KMS-11 (cell line): ENCODE measurements around the gene MRPS25.
A peak's percentile ranks its signal among the peaks of the same experiment; 100 is the strongest.

ENCODE experiments used
- H2AFZ ChIP-seq: fragments of 200-600 bp; sonication (generic); 2 replicates; pipeline ENCODE4 v1.6.1; 2016; ENCODE audit warnings: antibody characterized with exemption, mixed run types, low read depth
- H3K27ac ChIP-seq: fragments of 200-600 bp; sonication (generic); 2 replicates; pipeline ENCODE4 v1.6.1; 2016; ENCODE audit warnings: mild to moderate bottlenecking, mixed run types
- H3K27me3 ChIP-seq: fragments of 200-600 bp; sonication (generic); 2 replicates; pipeline ENCODE4 v1.6.1; 2017; ENCODE audit warnings: mild to moderate bottlenecking, low read depth, mixed run types, moderate library complexity; ENCODE audit not compliant: insufficient read depth
- H3K36me3 ChIP-seq: fragments of 200-600 bp; sonication (generic); 2 replicates; pipeline ENCODE4 v1.6.1; 2017; ENCODE audit warnings: mild to moderate bottlenecking, mixed run types; ENCODE audit not compliant: insufficient read depth
- H3K4me1 ChIP-seq: fragments of 200-600 bp; sonication (generic); 2 replicates; pipeline ENCODE4 v1.6.1; 2016; ENCODE audit warnings: mild to moderate bottlenecking, low read depth, mixed run types; ENCODE audit not compliant: poor library complexity, severe bottlenecking
- H3K4me2 ChIP-seq: fragments of 200-600 bp; sonication (generic); 2 replicates; pipeline ENCODE4 v1.7.0; 2016; ENCODE audit warnings: mild to moderate bottlenecking, mixed run types
- H3K4me3 ChIP-seq: fragments of 200-600 bp; sonication (generic); IDR thresholded peaks from 2 replicates; pipeline ENCODE4 v1.6.1; 2017; ENCODE audit warnings: low read depth, low read length, mixed read lengths; ENCODE audit not compliant: insufficient read depth
- H3K79me2 ChIP-seq: fragments of 200-600 bp; sonication (generic); 2 replicates; pipeline ENCODE4 v1.6.1; 2016; ENCODE audit warnings: low read depth, mixed run types; ENCODE audit not compliant: insufficient read depth
- H3K9ac ChIP-seq: fragments of 200-600 bp; sonication (generic); 2 replicates; pipeline ENCODE4 v1.6.1; 2016; ENCODE audit warnings: mild to moderate bottlenecking, mixed run types
- H4K20me1 ChIP-seq: fragments of 200-600 bp; sonication (generic); 2 replicates; pipeline ENCODE4 v1.6.1; 2016; ENCODE audit warnings: mild to moderate bottlenecking, mixed run types; ENCODE audit not compliant: insufficient read depth
- CTCF ChIP-seq: fragments of 200-600 bp; sonication (generic); conservative IDR thresholded peaks from 2 replicates; pipeline ENCODE4 v1.6.1; 2017; ENCODE audit warnings: low read depth, mild to moderate bottlenecking, antibody characterized with exemption, low read length, moderate library complexity, mixed read lengths

MRPS25 gene

DNA sequence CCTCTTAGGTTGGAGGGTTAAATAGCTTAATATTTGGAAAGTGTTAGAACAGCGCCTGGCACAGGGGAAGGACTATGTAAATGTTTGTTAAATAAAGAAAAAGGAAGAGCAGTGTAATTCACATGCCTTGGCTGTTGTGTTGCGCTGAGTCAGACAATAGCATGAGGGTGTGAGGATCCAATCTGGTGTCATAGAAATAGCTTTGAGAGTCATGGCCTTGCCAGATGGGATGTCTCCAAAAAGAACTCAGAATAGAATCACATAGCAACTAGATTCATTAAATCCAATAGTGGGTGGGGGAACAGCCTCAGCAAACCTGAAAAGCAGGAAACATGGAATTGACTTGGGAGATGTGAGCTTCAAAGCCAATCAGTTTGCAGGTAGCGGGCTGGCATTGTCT, 37.7 kb upstream of the MRPS25 start:
- H3K9ac ChIP-seq: no peak overlapping the region
- H4K20me1 ChIP-seq: no peaks in the 10 kb centered on the region
- no peaks in the 10 kb centered on the region for H3K36me3 ChIP-seq
- no peak overlapping the region for H3K4me3 ChIP-seq
- H3K4me1 ChIP-seq: peaks cover 2% of the 10 kb centered on the region
- H3K27ac ChIP-seq: no peak overlapping the region
- no peaks in the 10 kb centered on the region for H3K27me3 ChIP-seq
- no peak overlapping the region for H2AFZ ChIP-seq
- H3K79me2 ChIP-seq: peaks cover 7% of the 10 kb centered on the region; the same call in 1 of the 2 replicates
- no peak for TF ChIP-seq CTCF
- no peak overlapping the region for H3K4me2 ChIP-seq

GRCh38 chr3:15102256-15102655, 37.1 kb upstream of the MRPS25 start:
- no peak overlapping the region for H3K4me3 ChIP-seq
- no peaks in the 10 kb centered on the region for H3K27me3 ChIP-seq
- peaks cover 11% of the 10 kb centered on the region; the same call in 1 of the 2 replicates for H3K79me2 ChIP-seq
- H3K4me1 ChIP-seq: peaks cover 6% of the 10 kb centered on the region
- no peak overlapping the region for H3K4me2 ChIP-seq
- no peaks in the 10 kb centered on the region for H4K20me1 ChIP-seq
- no peak overlapping the region for H3K9ac ChIP-seq
- no peaks in the 10 kb centered on the region for H3K36me3 ChIP-seq
- H2AFZ ChIP-seq: no peak overlapping the region
- no peak for TF ChIP-seq CTCF
- no peak overlapping the region for H3K27ac ChIP-seq

- Histone ChIP-seq H3K4me2 (peak overlapping the region; percentile 77), H4K20me1 (no peaks in the 10 kb centered on the region), H3K9ac (peak overlapping the region; percentile 49; the same call in 1 of the 2 replicates), H3K79me2 (peaks cover 11% of the 10 kb centered on the region; the same call in 1 of the 2 replicates), H2AFZ (peak overlapping the region; percentile 81), H3K27me3 (no peaks in the 10 kb centered on the region), H3K27ac (peak overlapping the region; percentile 64; the same call in 1 of the 2 replicates), H3K36me3 (no peaks in the 10 kb centered on the region), H3K4me3 (no peak overlapping the region), H3K4me1 (peaks cover 6% of the 10 kb centered on the region)
- no peak for TF ChIP-seq CTCF
These were observed 34.4 kb upstream of the MRPS25 start for GRCh38 chr3:15099364-15100098.

- H3K27ac ChIP-seq: peak within 1 kb of the TSS; percentile 64
- peaks cover 11% of the 10 kb centered on the region; the same call in 1 of the 2 replicates for H3K79me2 ChIP-seq
These were observed 33.6 kb upstream of the MRPS25 start, which contains the start of gene RBSN for GRCh38 chr3:15098503-15099363. RBSN (minus strand) TSS chr3:15099148; CDS start chr3:15096120, 3,028 bp downstream.

More at GRCh38 chr3:15098503-15099363, 33.6 kb upstream of the MRPS25 start, which contains the start of gene RBSN:
- Histone ChIP-seq H3K36me3 (no peaks in the 10 kb centered on the region), H3K27me3 (no peaks in the 10 kb centered on the region), H4K20me1 (no peaks in the 10 kb centered on the region), H3K9ac (peak within 1 kb of the TSS; percentile 49), H3K4me2 (peak within 1 kb of the TSS; percentile 77), H3K4me3 (peak within 1 kb of the TSS; percentile 84), H3K4me1 (peaks cover 6% of the 10 kb centered on the region), H2AFZ (peak within 1 kb of the TSS; percentile 81)
- TF ChIP-seq CTCF: no peak
